ENCODE data around the gene VAV3. TPM values are rescaled to one million over a fixed set of nuclear protein-coding genes. Genes with fewer than 3 reads are reported as not detected.

The VAV3 gene
- total and polyA plus RNA-seq, 9 of the 15 experiments (the other 6 are each of a cell fraction or from before 2014, with no cell fraction given) = not detected

- no peak for FAIRE-seq
These were observed 432.7 kb downstream of the VAV3 start for GRCh38 chr1:107532318-107532717.

More at GRCh38 chr1:107532318-107532717, 432.7 kb downstream of the VAV3 start:
- Histone ChIP-seq H3K27me3 (ENCODE audit: control insufficient read depth in 2 of 2, insufficient read depth in 2 of 2, low read length in 2 of 2) (no peaks in the 10 kb centered on the region; a peak in 1 of 5 replicates), H3K27ac (ENCODE audit: extremely low read depth, low read depth, low read length) (no peak overlapping the region), H3K4me1 (replicated peaks in 1 of 2; ENCODE audit: control insufficient read depth in 2 of 2, insufficient read depth in 2 of 2, low read length in 2 of 2) (no peaks in the 10 kb centered on the region), H2AFZ (ENCODE audit: low read depth, low read length) (no peak overlapping the region), H3K9me3 (replicated peaks; ENCODE audit: control insufficient read depth, insufficient read depth, low read depth, low read length) (no peaks in the 10 kb centered on the region), H3K4me2 (ENCODE audit: insufficient read depth, low read length) (no peak overlapping the region), H3K4me3 (no peak overlapping the region), H3K36me3 (ENCODE audit: control insufficient read depth, insufficient read depth, low read length) (no peaks in the 10 kb centered on the region), H4K20me1 (replicated peaks; ENCODE audit: control insufficient read depth, insufficient read depth, low read length) (no peaks in the 10 kb centered on the region), H3K9me1 (ENCODE audit: control insufficient read depth, insufficient read depth, low read length) (no peaks in the 10 kb centered on the region), H3K79me2 (ENCODE audit: control insufficient read depth, insufficient read depth, low read length) (no peaks in the 10 kb centered on the region), H3K9ac (ENCODE audit: insufficient read depth in 1 of 2, low read depth in 2 of 2, low read length in 2 of 2) (no peak overlapping the region)
- CTCF ChIA-PET (ENCODE audit: low intra/inter-chr PET ratio) = no interaction called here
- BruUV-seq (replicated peaks) = no TSS peak
- in situ Hi-C loops (cut with MboI) (no loop called here), intact Hi-C loops (cut with micrococcal nuclease) (no loop called here)
- POLR2A ChIA-PET = no interaction called here
- WGBS (ENCODE audit: insufficient coverage, low coverage, missing lambda C conversion rate) = 1% methylated on average over 5 of the region's 5 CpGs
- ATAC-seq (no peak), DNase-seq (ENCODE audit: extremely low read depth in 1 of 4, low spot score in 3 of 4) (no peak)
- no peak for TF ChIP-seq ZNF76 (CRISPR knock-in tag; IDR thresholded peaks at IDR 0.05; ENCODE audit: borderline replicate concordance)
- no peak for TF ChIP-seq ATF2 (CRISPR knock-in tag; IDR thresholded peaks at IDR 0.05)
- TF ChIP-seq ZNF518B (CRISPR knock-in tag; IDR thresholded peaks at IDR 0.05) = no peak
- no peak for TF ChIP-seq IRF9 (tag; IDR thresholded peaks at IDR 0.05)
- no peak for TF ChIP-seq HES1 (IDR thresholded peaks at IDR 0.05; ENCODE audit: low read depth)
- TF ChIP-seq POLR3A (IDR thresholded peaks at IDR 0.05; ENCODE audit: borderline replicate concordance, extremely low read depth, insufficient read depth, insufficient read length) = no peak
- TF ChIP-seq ZBED1 (IDR thresholded peaks at IDR 0.05) = no peak
- TF ChIP-seq MXD1 (CRISPR knock-in tag; IDR thresholded peaks at IDR 0.05; ENCODE audit: borderline replicate concordance, poor library complexity, severe bottlenecking) = no peak
- no peak for TF ChIP-seq CREM (IDR thresholded peaks at IDR 0.05; ENCODE audit: low read depth)
